Progenitor cell of endocrine pancreas (in vitro differentiated cells): ENCODE data around the gene MMP2. TPM values are rescaled to one million over a fixed set of nuclear protein-coding genes. Genes with fewer than 3 reads are reported as not detected.

Experiments
- DNase-seq: peaks from one replicate; pipeline ENCODE4 v3.0.0; 2021; ENCODE audit warnings: low spot score; ENCODE audit not compliant: unreplicated experiment
- H3K27ac Mint-ChIP-seq: 2 replicates; pipeline ENCODE4 v1.8.0; 2021; ENCODE audit warnings: mild to moderate bottlenecking, moderate library complexity, mixed read lengths
- H3K27me3 Mint-ChIP-seq: 2 replicates; pipeline ENCODE4 v1.8.0; 2021; ENCODE audit warnings: mixed read lengths
- H3K36me3 Mint-ChIP-seq: 2 replicates; pipeline ENCODE4 v1.8.0; 2022; ENCODE audit warnings: mixed read lengths; ENCODE audit not compliant: insufficient read depth
- H3K4me1 Mint-ChIP-seq: 2 replicates; pipeline ENCODE4 v1.8.0; 2021; ENCODE audit warnings: low read depth, mixed read lengths
- H3K4me3 Mint-ChIP-seq: 2 replicates; pipeline ENCODE4 v1.8.0; 2021; ENCODE audit warnings: low read depth, mild to moderate bottlenecking, moderate library complexity, mixed read lengths
- H3K9me3 Mint-ChIP-seq: 2 replicates; pipeline ENCODE4 v1.8.0; 2021; ENCODE audit warnings: low read depth, mixed read lengths
- CTCF ChIP-seq: fragments of 200-600 bp; sonication (generic); IDR thresholded peaks from one replicate; pipeline ENCODE4 v1.5.0; 2021; ENCODE audit warnings: antibody characterized with exemption, mild to moderate bottlenecking; ENCODE audit not compliant: unreplicated experiment
- total RNA-seq: library from RNA; stranded (reverse); gene quantifications from 2 replicates; pipeline ENCODE4 v1.2.1, GENCODE V29; 2021

The MMP2 gene
- total RNA-seq, 1 donor from 2014 or later = 8.4 TPM

GRCh38 chr16:55503726-55504550 is 24.9 kb downstream of the MMP2 start:
- H3K4me1 Mint-ChIP-seq = peaks cover 20% of the 10 kb centered on the region
- no peaks in the 10 kb centered on the region for H3K27me3 Mint-ChIP-seq
- no peak overlapping the region for H3K27ac Mint-ChIP-seq
- no peaks in the 10 kb centered on the region for H3K9me3 Mint-ChIP-seq
- H3K4me3 Mint-ChIP-seq = no peak overlapping the region
- no peak for TF ChIP-seq CTCF
- DNase-seq = no peak
- H3K36me3 Mint-ChIP-seq = no peaks in the 10 kb centered on the region

- DNase-seq = no peak
- H3K27me3 Mint-ChIP-seq = peaks cover 10% of the 10 kb centered on the region
- H3K4me1 Mint-ChIP-seq = peaks cover 17% of the 10 kb centered on the region
- TF ChIP-seq CTCF = no peak
- H3K27ac Mint-ChIP-seq = no peak overlapping the region
- H3K4me3 Mint-ChIP-seq = no peak overlapping the region
- H3K36me3 Mint-ChIP-seq = no peaks in the 10 kb centered on the region
- H3K9me3 Mint-ChIP-seq = no peaks in the 10 kb centered on the region
Measured at GRCh38 chr16:55505333-55506015, 26.5 kb downstream of the MMP2 start.

GRCh38 chr16:55506083-55506482 is 27.1 kb downstream of the MMP2 start:
- Mint-ChIP-seq H3K36me3 (no peaks in the 10 kb centered on the region), H3K27ac (no peak overlapping the region), H3K4me3 (no peak overlapping the region), H3K4me1 (peaks cover 13% of the 10 kb centered on the region), H3K9me3 (no peaks in the 10 kb centered on the region), H3K27me3 (peaks cover 10% of the 10 kb centered on the region)
- TF ChIP-seq CTCF = no peak
- DNase-seq = no peak

- Mint-ChIP-seq H3K27ac (no peak overlapping the region), H3K36me3 (no peaks in the 10 kb centered on the region), H3K27me3 (peaks cover 10% of the 10 kb centered on the region), H3K9me3 (no peaks in the 10 kb centered on the region), H3K4me3 (no peak overlapping the region), H3K4me1 (peaks cover 13% of the 10 kb centered on the region)
- TF ChIP-seq CTCF = no peak
- no peak for DNase-seq
Measured at GRCh38 chr16:55506708-55507107, 27.7 kb downstream of the MMP2 start.

GRCh38 chr16:55508271-55508921 is 29.4 kb downstream of the MMP2 start:
- Mint-ChIP-seq H3K9me3 (peaks cover 12% of the 10 kb centered on the region), H3K4me1 (peaks cover 13% of the 10 kb centered on the region), H3K27me3 (peaks cover 10% of the 10 kb centered on the region), H3K27ac (no peak overlapping the region), H3K36me3 (peaks cover 9% of the 10 kb centered on the region), H3K4me3 (peak overlapping the region; percentile 76)
- no peak for DNase-seq
- TF ChIP-seq CTCF = no peak
